Loucy (cell line): ENCODE data around the gene TBRG1.
A peak's percentile ranks its signal among the peaks of the same experiment; 100 is the strongest.

Experiments
- H2AFZ ChIP-seq: fragments of 200-600 bp; sonication (generic); 2 replicates; pipeline ENCODE4 v1.6.0; 2016; ENCODE audit warnings: antibody characterized with exemption, mild to moderate bottlenecking, low read length, moderate library complexity
- H3F3A ChIP-seq: fragments of 200-600 bp; 2 replicates; pipeline ENCODE4 v1.6.0; 2016; ENCODE audit warnings: antibody characterized with exemption, low read depth, mild to moderate bottlenecking
- H3K27me3 ChIP-seq: fragments of 200-600 bp; sonication (generic); 2 replicates; pipeline ENCODE4 v1.6.1; 2014; ENCODE audit warnings: low read length, mild to moderate bottlenecking; ENCODE audit not compliant: insufficient read depth, poor library complexity, severe bottlenecking
- H3K36me3 ChIP-seq: fragments of 200-600 bp; sonication (generic); 2 replicates; pipeline ENCODE4 v1.6.1; 2016; ENCODE audit warnings: low read length; ENCODE audit not compliant: insufficient read depth
- H3K4me1 ChIP-seq: fragments of 200-600 bp; sonication (generic); 2 replicates; pipeline ENCODE4 v1.5.1; 2014; ENCODE audit warnings: low read length, mild to moderate bottlenecking; ENCODE audit not compliant: insufficient read depth, poor library complexity, severe bottlenecking
- H3K4me2 ChIP-seq: fragments of 200-600 bp; sonication (generic); 2 replicates; pipeline ENCODE4 v1.6.0; 2014; ENCODE audit warnings: antibody characterized with exemption, low read length, low read depth, mild to moderate bottlenecking; ENCODE audit not compliant: poor library complexity, severe bottlenecking
- H3K4me3 ChIP-seq: fragments of 200-600 bp; sonication (generic); 2 replicates; pipeline ENCODE4 v1.5.1; 2014; ENCODE audit warnings: low read length, mild to moderate bottlenecking, mixed read lengths; ENCODE audit not compliant: poor library complexity, severe bottlenecking
- H3K79me2 ChIP-seq: fragments of 200-600 bp; sonication (generic); 2 replicates; pipeline ENCODE4 v1.6.1; 2014; ENCODE audit warnings: low read length; ENCODE audit not compliant: insufficient read depth
- H3K9ac ChIP-seq: fragments of 200-600 bp; sonication (generic); 2 replicates; pipeline ENCODE4 v1.6.0; 2014; ENCODE audit warnings: mild to moderate bottlenecking, low read depth, low read length, moderate library complexity; ENCODE audit not compliant: poor library complexity, severe bottlenecking
- H3K9me2 ChIP-seq: fragments of 200-600 bp; sonication (generic); replicated peaks from 2 replicates; pipeline ENCODE4 v1.6.1; 2016; ENCODE audit warnings: low read depth, low read length, mixed read lengths
- H3K9me3 ChIP-seq: fragments of 200-600 bp; sonication (generic); 2 replicates; pipeline ENCODE4 v1.6.1; 2014; ENCODE audit warnings: mild to moderate bottlenecking, antibody characterized with exemption, low read length, low read depth; ENCODE audit not compliant: insufficient read depth
- H4K20me1 ChIP-seq: fragments of 200-600 bp; sonication (generic); 2 replicates; pipeline ENCODE4 v1.6.0; 2014; ENCODE audit warnings: antibody characterized with exemption, low read length, mild to moderate bottlenecking; ENCODE audit not compliant: insufficient read depth, poor library complexity, severe bottlenecking
- EZH2phosphoT487 ChIP-seq: fragments of 200-600 bp; IDR thresholded peaks from 2 replicates; pipeline ENCODE4 v1.6.1; 2018; ENCODE audit warnings: antibody characterized with exemption, mild to moderate bottlenecking, moderate library complexity, borderline replicate concordance
- TF ChIP-seq, protein P1 (sequence below): fragments of 200-600 bp; sonication (generic); conservative IDR thresholded peaks from 2 replicates; pipeline ENCODE4 v1.5.1; 2014; ENCODE audit warnings: mild to moderate bottlenecking, antibody characterized with exemption, low read length

The TBRG1 gene

DNA sequence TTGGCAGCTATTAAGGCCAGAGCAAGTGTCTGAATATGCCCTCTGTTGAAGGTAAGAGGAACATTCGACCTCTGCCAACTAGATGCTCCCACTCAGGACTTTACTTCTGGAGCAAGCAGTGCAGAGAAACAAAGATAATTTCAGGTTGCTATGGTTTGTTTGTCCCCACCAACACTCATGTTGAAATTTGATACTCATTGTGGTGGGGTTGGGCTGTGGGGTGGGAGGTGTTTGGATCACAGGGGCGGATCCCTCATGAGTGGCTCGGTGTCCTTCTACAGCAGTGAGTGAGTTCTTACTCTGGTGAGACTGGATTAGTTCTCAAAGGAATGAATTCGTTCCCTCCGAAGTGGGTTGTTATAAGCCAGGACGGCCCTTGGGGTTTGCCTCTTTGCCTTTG lies 40.8 kb upstream of the TBRG1 start:
- Histone ChIP-seq H3F3A (no peaks in the 10 kb centered on the region), H2AFZ (no peak overlapping the region), H3K9me3 (no peaks in the 10 kb centered on the region), H3K36me3 (no peaks in the 10 kb centered on the region), H3K27me3 (no peaks in the 10 kb centered on the region), H3K4me2 (no peak overlapping the region), H4K20me1 (no peaks in the 10 kb centered on the region), H3K4me1 (no peaks in the 10 kb centered on the region), H3K79me2 (no peaks in the 10 kb centered on the region), H3K4me3 (no peak overlapping the region), H3K9ac (no peak overlapping the region), H3K9me2 (no peaks in the 10 kb centered on the region)
- TF ChIP-seq EZH2phosphoT487 = no peak

GRCh38 chr11:124582565-124582964 lies 40.1 kb upstream of the TBRG1 start:
- H3K9me2 ChIP-seq = no peaks in the 10 kb centered on the region
- H3K9me3 ChIP-seq = no peaks in the 10 kb centered on the region
- no peak overlapping the region for H3K9ac ChIP-seq
- H3K4me1 ChIP-seq = no peaks in the 10 kb centered on the region
- no peaks in the 10 kb centered on the region for H3K36me3 ChIP-seq
- no peaks in the 10 kb centered on the region for H3K79me2 ChIP-seq
- TF ChIP-seq EZH2phosphoT487 = no peak
- TF ChIP-seq, protein P1, sequence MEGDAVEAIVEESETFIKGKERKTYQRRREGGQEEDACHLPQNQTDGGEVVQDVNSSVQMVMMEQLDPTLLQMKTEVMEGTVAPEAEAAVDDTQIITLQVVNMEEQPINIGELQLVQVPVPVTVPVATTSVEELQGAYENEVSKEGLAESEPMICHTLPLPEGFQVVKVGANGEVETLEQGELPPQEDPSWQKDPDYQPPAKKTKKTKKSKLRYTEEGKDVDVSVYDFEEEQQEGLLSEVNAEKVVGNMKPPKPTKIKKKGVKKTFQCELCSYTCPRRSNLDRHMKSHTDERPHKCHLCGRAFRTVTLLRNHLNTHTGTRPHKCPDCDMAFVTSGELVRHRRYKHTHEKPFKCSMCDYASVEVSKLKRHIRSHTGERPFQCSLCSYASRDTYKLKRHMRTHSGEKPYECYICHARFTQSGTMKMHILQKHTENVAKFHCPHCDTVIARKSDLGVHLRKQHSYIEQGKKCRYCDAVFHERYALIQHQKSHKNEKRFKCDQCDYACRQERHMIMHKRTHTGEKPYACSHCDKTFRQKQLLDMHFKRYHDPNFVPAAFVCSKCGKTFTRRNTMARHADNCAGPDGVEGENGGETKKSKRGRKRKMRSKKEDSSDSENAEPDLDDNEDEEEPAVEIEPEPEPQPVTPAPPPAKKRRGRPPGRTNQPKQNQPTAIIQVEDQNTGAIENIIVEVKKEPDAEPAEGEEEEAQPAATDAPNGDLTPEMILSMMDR = no peak
- no peaks in the 10 kb centered on the region for H3K27me3 ChIP-seq
- H3K4me3 ChIP-seq = no peak overlapping the region
- H4K20me1 ChIP-seq = no peaks in the 10 kb centered on the region
- H2AFZ ChIP-seq = no peak overlapping the region
- no peaks in the 10 kb centered on the region for H3F3A ChIP-seq
- no peak overlapping the region for H3K4me2 ChIP-seq

DNA sequence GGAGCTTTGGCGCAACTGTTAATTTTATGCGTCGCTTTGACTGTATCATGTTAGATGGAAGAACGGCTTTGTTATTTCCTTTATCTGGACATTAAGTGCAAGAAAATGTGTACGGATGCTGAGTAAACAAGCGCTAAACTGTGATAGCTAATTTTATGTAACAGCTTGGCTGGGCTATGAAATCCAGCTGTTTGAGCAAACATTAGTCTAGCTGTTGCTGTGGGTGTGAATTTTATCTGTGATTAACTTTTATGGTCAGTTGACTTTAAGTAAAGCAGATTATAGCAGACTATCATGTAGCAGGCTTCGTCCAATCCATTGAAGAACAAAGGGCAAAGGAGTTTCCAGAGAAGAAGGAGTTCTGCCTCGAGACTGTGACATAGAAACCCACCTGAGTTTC lies 38.9 kb upstream of the TBRG1 start:
- no peaks in the 10 kb centered on the region for H3K9me3 ChIP-seq
- H3K4me2 ChIP-seq = no peak overlapping the region
- H3K36me3 ChIP-seq = no peaks in the 10 kb centered on the region
- H3F3A ChIP-seq = no peaks in the 10 kb centered on the region
- TF ChIP-seq EZH2phosphoT487 = no peak
- TF ChIP-seq, protein P1 = no peak
- H4K20me1 ChIP-seq = no peaks in the 10 kb centered on the region
- H3K9me2 ChIP-seq = no peaks in the 10 kb centered on the region
- no peaks in the 10 kb centered on the region for H3K4me1 ChIP-seq
- H3K27me3 ChIP-seq = no peaks in the 10 kb centered on the region
- no peak overlapping the region for H2AFZ ChIP-seq
- no peaks in the 10 kb centered on the region for H3K79me2 ChIP-seq
- H3K4me3 ChIP-seq = no peak overlapping the region
- H3K9ac ChIP-seq = no peak overlapping the region

DNA sequence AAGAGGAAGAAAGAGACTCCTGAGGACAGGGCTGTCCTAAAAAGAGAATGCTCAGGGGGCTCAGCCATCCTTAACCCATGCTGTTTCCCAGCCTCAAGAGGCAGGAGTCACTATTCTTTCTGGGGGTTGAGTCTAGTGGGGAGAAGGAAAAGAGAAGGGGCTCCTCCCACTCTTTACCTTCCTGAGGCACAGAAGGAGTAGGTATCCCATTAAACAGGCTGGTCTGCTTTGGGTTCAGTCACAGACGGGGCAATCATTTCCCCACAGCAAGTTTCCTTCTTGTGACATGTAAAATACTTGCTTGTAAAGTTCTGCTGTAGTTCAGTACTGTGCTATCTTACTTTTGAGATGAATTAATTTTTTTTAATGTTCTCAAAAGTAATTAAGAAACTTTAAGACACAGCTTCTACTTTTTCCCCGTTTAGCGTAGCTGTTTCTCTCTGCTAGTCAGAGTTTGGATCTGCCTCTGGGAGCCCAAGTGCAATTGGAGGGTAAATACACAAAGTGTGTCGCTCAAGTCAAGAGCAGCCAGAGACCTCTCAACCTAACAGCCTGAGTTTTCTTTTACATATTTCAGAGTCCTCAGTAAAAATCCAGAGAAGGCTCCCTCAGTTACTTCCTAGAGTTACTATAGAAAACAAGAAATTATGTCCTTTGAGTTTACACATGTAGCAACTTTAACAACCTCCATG lies 37.8 kb upstream of the TBRG1 start:
- Histone ChIP-seq H3K4me2 (no peak overlapping the region), H3K36me3 (no peaks in the 10 kb centered on the region), H3K4me3 (no peak overlapping the region), H2AFZ (peak overlapping the region; percentile 73), H4K20me1 (no peaks in the 10 kb centered on the region), H3K9me3 (no peaks in the 10 kb centered on the region), H3K79me2 (no peaks in the 10 kb centered on the region), H3K9ac (no peak overlapping the region), H3K9me2 (no peaks in the 10 kb centered on the region), H3K4me1 (no peaks in the 10 kb centered on the region), H3K27me3 (no peaks in the 10 kb centered on the region), H3F3A (no peaks in the 10 kb centered on the region)
- TF ChIP-seq, protein P1 = no peak
- TF ChIP-seq EZH2phosphoT487 = no peak
